Measurements from ENCODE around the gene ZER1. TPM values are rescaled to one million over a fixed set of nuclear protein-coding genes. Genes with fewer than 3 reads are reported as not detected.

Gene ZER1
- total RNA-seq, 2 donors from 2014 or later = 25.7 to 41.9 TPM

DNA sequence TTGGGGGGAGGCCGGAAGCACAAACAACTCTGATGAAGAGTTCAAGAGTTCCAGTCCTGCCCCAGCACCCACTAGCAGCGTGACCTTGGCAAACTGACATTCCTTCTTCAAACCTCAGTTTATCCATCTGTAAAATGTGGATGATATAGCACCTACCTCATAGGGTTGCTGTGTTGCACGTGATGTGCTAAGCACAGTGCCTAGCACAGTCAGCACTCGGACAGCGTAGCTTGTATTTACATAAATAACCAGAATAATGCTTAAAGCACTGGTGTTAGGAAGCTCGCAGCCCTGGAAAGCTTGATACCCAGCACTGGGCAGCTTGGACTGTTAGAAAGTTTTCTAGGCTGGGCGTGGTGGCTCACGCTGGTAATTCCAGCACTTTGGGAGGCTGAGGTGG, 64.3 kb downstream of the ZER1 start:
- ATAC-seq (no peak), DNase-seq (peak in 1 of 4 donors; percentile 2)
- no peaks in the 10 kb centered on the region for H3K27me3 ChIP-seq
- H3K4me1 ChIP-seq = peaks cover 11% of the 10 kb centered on the region
- no peaks in the 10 kb centered on the region for H3K9me3 ChIP-seq
- H3K4me3 ChIP-seq = no peak overlapping the region
- TF ChIP-seq, protein P1, sequence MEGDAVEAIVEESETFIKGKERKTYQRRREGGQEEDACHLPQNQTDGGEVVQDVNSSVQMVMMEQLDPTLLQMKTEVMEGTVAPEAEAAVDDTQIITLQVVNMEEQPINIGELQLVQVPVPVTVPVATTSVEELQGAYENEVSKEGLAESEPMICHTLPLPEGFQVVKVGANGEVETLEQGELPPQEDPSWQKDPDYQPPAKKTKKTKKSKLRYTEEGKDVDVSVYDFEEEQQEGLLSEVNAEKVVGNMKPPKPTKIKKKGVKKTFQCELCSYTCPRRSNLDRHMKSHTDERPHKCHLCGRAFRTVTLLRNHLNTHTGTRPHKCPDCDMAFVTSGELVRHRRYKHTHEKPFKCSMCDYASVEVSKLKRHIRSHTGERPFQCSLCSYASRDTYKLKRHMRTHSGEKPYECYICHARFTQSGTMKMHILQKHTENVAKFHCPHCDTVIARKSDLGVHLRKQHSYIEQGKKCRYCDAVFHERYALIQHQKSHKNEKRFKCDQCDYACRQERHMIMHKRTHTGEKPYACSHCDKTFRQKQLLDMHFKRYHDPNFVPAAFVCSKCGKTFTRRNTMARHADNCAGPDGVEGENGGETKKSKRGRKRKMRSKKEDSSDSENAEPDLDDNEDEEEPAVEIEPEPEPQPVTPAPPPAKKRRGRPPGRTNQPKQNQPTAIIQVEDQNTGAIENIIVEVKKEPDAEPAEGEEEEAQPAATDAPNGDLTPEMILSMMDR (IDR thresholded peaks at IDR 0.05) = no peak
- no peaks in the 10 kb centered on the region for H3K36me3 ChIP-seq (replicated peaks in 1 of 2; ENCODE audit: insufficient read depth in 1 of 2, low read depth in 2 of 2)
- H3K27ac ChIP-seq = no peak overlapping the region
- intact Hi-C loops (cut with DNase I) = no loop called here
- 93 to 94% methylated on average over 7 to 8 of the region's 8 CpGs for WGBS, 2 donors

- H3K27me3 ChIP-seq = no peaks in the 10 kb centered on the region
- WGBS, 2 donors = 70 to 84% methylated on average over 6 to 23 of the region's 23 CpGs
- no peak overlapping the region for H3K4me3 ChIP-seq
- no peak for TF ChIP-seq POLR2A (IDR thresholded peaks at IDR 0.05)
- TF ChIP-seq, protein P1 (IDR thresholded peaks at IDR 0.05) = no peak
- intact Hi-C loops (cut with DNase I) = no loop called here
- H3K9me3 ChIP-seq = no peaks in the 10 kb centered on the region
- ATAC-seq (no peak), DNase-seq (peak in 1 of 4 donors; percentile 14)
- H3K27ac ChIP-seq = no peak overlapping the region
- peaks cover 11% of the 10 kb centered on the region for H3K4me1 ChIP-seq
- no peaks in the 10 kb centered on the region for H3K36me3 ChIP-seq (replicated peaks in 1 of 2; ENCODE audit: insufficient read depth in 1 of 2, low read depth in 2 of 2)
These were observed 64.9 kb downstream of the ZER1 start for GRCh38 chr9:128706671-128707381.

DNA sequence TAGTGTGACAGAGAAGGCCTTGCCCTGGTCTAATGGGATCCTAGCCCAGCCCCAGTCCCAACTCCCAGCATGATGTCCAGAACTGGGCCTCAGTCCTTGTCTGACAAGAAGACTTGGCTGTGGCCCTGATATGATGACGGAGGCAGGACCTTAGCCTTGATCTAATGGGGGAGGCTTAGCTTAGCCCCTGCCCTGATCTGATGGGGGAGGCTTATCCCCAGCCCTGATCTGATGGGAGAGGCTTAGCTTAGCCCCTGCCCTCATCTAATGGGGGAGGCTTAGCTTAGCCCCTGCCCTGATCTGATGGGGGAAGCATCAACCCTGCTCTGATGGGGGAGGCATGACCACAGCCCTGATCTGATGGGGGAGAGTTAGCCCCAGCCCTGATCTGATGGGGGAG, 65.7 kb downstream of the ZER1 start:
- Histone ChIP-seq H3K9me3 (no peaks in the 10 kb centered on the region), H3K27ac (no peak overlapping the region), H3K27me3 (no peaks in the 10 kb centered on the region), H3K36me3 (replicated peaks in 1 of 2; ENCODE audit: insufficient read depth in 1 of 2, low read depth in 2 of 2) (no peaks in the 10 kb centered on the region), H3K4me1 (peaks cover 18% of the 10 kb centered on the region), H3K4me3 (no peak overlapping the region)
- peak in 1 of 4 donors; percentile 11 for DNase-seq
- TF ChIP-seq, protein P1 (IDR thresholded peaks at IDR 0.05) = no peak
- TF ChIP-seq POLR2A (IDR thresholded peaks at IDR 0.05) = no peak
- intact Hi-C loops (cut with DNase I) = no loop called here
- ATAC-seq = no peak
- WGBS, 2 donors = 88% methylated on average over 1 of the region's 1 CpG; no CpG with 5 or more reads in 1 of the 2 donors

- no peak overlapping the region for H3K4me3 ChIP-seq
- ATAC-seq (no peak), DNase-seq (peak in 1 of 4 donors; percentile 8)
- H3K9me3 ChIP-seq = no peaks in the 10 kb centered on the region
- H3K27me3 ChIP-seq = no peaks in the 10 kb centered on the region
- 85 to 90% methylated on average over 5 to 35 of the region's 36 CpGs for WGBS, 2 donors
- H3K4me1 ChIP-seq = peaks cover 21% of the 10 kb centered on the region
- no peak overlapping the region for H3K27ac ChIP-seq
- TF ChIP-seq POLR2A (IDR thresholded peaks at IDR 0.05) = no peak
- TF ChIP-seq, protein P1 (IDR thresholded peaks at IDR 0.05) = no peak
- H3K36me3 ChIP-seq (replicated peaks in 1 of 2; ENCODE audit: insufficient read depth in 1 of 2, low read depth in 2 of 2) = no peaks in the 10 kb centered on the region
- intact Hi-C loops (cut with DNase I) = no loop called here
These were observed 66.4 kb downstream of the ZER1 start for GRCh38 chr9:128705051-128705965.

All from body of pancreas (tissue), 4 donors.